NT2/D1 (cell line): ENCODE data around the gene CD320.

Experiments used
- SUZ12 ChIP-seq: IDR thresholded peaks from 2 replicates; pipeline ENCODE4 v1.6.1; 2011; ENCODE audit not compliant: insufficient read length, insufficient read depth; ENCODE audit errors: extremely low read depth
- YY1 ChIP-seq: IDR thresholded peaks from 2 replicates; pipeline ENCODE4 v1.6.1; 2011; ENCODE audit not compliant: insufficient read length, insufficient read depth
- ZNF274 ChIP-seq: IDR thresholded peaks from 2 replicates; pipeline ENCODE4 v1.6.1; 2011; ENCODE audit warnings: mild to moderate bottlenecking, low read depth, low read length

DNA sequence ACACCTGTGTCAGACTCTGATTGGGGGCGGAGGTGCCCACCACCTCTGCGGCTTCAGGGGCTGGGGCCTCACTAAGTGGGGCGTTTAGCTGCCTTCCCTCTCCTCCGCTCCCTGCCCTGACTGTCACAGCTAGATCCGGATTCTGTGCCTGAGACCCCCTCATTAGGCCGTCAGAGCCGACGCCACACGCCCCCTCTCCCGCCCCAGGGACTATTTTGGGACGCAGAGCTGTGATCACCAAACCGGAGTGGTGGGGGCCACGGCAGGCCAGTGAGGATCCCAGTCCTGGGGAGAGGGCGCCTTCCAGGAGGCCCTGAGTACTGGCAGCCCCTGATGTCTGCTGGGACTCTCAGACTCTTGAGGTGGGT lies 34.1 kb upstream of the CD320 start:
- TF ChIP-seq SUZ12 (no peak), ZNF274 (no peak), YY1 (no peak)
